Right lobe of liver (tissue), 6 donors: Measurements from ENCODE around the gene ZNF800. TPM values are rescaled to one million over a fixed set of nuclear protein-coding genes. Genes with fewer than 3 reads are reported as not detected.

Experiments used
- ATAC-seq, 4 donors: fragments of 200-7000 bp; cut with Tn5 transposase; one replicate each; pipeline ENCODE4 v1.9.1; 2020; ENCODE audit warnings: mild to moderate bottlenecking in 4 of 4, moderate library complexity in 4 of 4
- DNase-seq, 3 donors: peaks; one replicate each; pipeline ENCODE4 v3.0.0-alpha.2; 2020
- H3K27ac ChIP-seq, 3 donors: fragments of 200-600 bp; one replicate each; pipeline ENCODE4 v1.8.0; 2022
- H3K27me3 ChIP-seq, 2 donors: fragments of 200-600 bp; one replicate each; pipeline ENCODE4 v1.8.0; 2022
- H3K36me3 ChIP-seq, 4 donors: fragments of 200-600 bp; sonication (generic) in 1 of 4; one replicate each; pipeline versions ENCODE4 v1.5.1 to v1.8.0; 2017 to 2022; ENCODE audit warnings: control low read depth in 1 of 4
- H3K4me1 ChIP-seq, 4 donors: fragments of 200-600 bp; sonication (generic) in 1 of 4; one replicate each; pipeline versions ENCODE4 v1.5.1 to v1.8.0; 2017 to 2022; ENCODE audit warnings: control low read depth in 1 of 4
- H3K4me3 ChIP-seq, 3 donors: fragments of 200-600 bp; one replicate each; pipeline ENCODE4 v1.8.0; 2022
- H3K9me3 ChIP-seq, 4 donors: fragments of 200-600 bp; sonication (generic) in 1 of 4; one replicate each; pipeline versions ENCODE4 v1.5.1 to v1.8.0; 2017 to 2022; ENCODE audit warnings: control low read depth in 1 of 4
- POLR2A ChIP-seq: fragments of 450-650 bp; IDR thresholded peaks from one replicate; pipeline ENCODE4 v1.6.1; 2017; ENCODE audit warnings: antibody characterized with exemption, mild to moderate bottlenecking
- WGBS: methylation state at CpG from one replicate; pipeline ENCODE4 v1.1.6; 2018; ENCODE audit warnings: low coverage, low lambda C conversion rate; ENCODE audit not compliant: insufficient coverage; ENCODE audit errors: missing lambda C conversion rate; 5-methylcytosine and 5-hydroxymethylcytosine counted together
- intact Hi-C, 2 donors: fragments of 100-400 bp; cut with DNase I; formaldehyde crosslinking; loops; one replicate each; pipeline versions ENCODE4 v1.11.2 to v1.14.1; 2022
- total RNA-seq, 6 experiments: library from RNA; depleted of rRNA in 2 of 6; stranded (reverse); fragments of >200 nt in 2 of 6; fragmentation: NEBNext Ultra II Directional in 3 of 6; extraction: Animal tissue kit (Norgen Biotek cat#: 25700) in 3 of 6; gene quantifications; one replicate each; pipeline versions ENCODE4 v1.1.0 to v1.2.4, GENCODE V29; 2016 to 2023
- TF ChIP-seq, protein P1 (sequence below), 4 donors: fragments of 200-600 bp in 3 of 4; fragments of 450-650 bp in 1 of 4; IDR thresholded peaks; one replicate each; pipeline versions ENCODE4 v1.5.1 to v1.8.0; 2016 to 2022; ENCODE audit warnings: antibody characterized with exemption in 4 of 4, mild to moderate bottlenecking in 2 of 4
- donor health status: DM: no; HTN: yes; CAD: no.
- donor health status: DM: no; HTN: no; CAD: no.
- donor health status: DM: no; HTN: no; CAD: no.
- donor health status: DM: no; HTN: yes; CAD: no.
- donor health status: DM: no; HTN: yes; CAD: no.

ZNF800 gene
- total RNA-seq, 6 experiments from 2014 or later = 12.5 to 32.3 (median 15.3) TPM

- WGBS = no CpG with 5 or more reads among the region's 4 CpGs
- Histone ChIP-seq H3K27ac (no peak overlapping the region), H3K4me1 (no peaks in the 10 kb centered on the region), H3K27me3 (no peaks in the 10 kb centered on the region), H3K36me3 (no peaks in the 10 kb centered on the region), H3K9me3 (no peaks in the 10 kb centered on the region), H3K4me3 (no peak overlapping the region)
- DNase-seq = no peak
- intact Hi-C loops = no loop called here
- TF ChIP-seq, protein P1, sequence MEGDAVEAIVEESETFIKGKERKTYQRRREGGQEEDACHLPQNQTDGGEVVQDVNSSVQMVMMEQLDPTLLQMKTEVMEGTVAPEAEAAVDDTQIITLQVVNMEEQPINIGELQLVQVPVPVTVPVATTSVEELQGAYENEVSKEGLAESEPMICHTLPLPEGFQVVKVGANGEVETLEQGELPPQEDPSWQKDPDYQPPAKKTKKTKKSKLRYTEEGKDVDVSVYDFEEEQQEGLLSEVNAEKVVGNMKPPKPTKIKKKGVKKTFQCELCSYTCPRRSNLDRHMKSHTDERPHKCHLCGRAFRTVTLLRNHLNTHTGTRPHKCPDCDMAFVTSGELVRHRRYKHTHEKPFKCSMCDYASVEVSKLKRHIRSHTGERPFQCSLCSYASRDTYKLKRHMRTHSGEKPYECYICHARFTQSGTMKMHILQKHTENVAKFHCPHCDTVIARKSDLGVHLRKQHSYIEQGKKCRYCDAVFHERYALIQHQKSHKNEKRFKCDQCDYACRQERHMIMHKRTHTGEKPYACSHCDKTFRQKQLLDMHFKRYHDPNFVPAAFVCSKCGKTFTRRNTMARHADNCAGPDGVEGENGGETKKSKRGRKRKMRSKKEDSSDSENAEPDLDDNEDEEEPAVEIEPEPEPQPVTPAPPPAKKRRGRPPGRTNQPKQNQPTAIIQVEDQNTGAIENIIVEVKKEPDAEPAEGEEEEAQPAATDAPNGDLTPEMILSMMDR (IDR thresholded peaks at IDR 0.05) = no peak
- TF ChIP-seq POLR2A = no peak
- ATAC-seq = no peak
These were observed 22.7 kb upstream of the ZNF800 start for GRCh38 chr7:127415060-127415742.

GRCh38 chr7:127413962-127414361 lies 21.5 kb upstream of the ZNF800 start:
- Histone ChIP-seq H3K36me3 (no peaks in the 10 kb centered on the region), H3K27me3 (no peaks in the 10 kb centered on the region), H3K4me1 (no peaks in the 10 kb centered on the region), H3K4me3 (no peak overlapping the region), H3K27ac (no peak overlapping the region), H3K9me3 (no peaks in the 10 kb centered on the region)
- intact Hi-C loops = no loop called here
- DNase-seq (no peak), ATAC-seq (peak in 1 of 4 donors; percentile 23)
- no peak for TF ChIP-seq POLR2A
- TF ChIP-seq, protein P1 (IDR thresholded peaks at IDR 0.05) = no peak
- 54% methylated on average over 2 of the region's 2 CpGs for WGBS

- no peak for TF ChIP-seq POLR2A
- TF ChIP-seq, protein P1 (IDR thresholded peaks at IDR 0.05) = no peak
- H3K4me1 ChIP-seq = no peaks in the 10 kb centered on the region
- no peaks in the 10 kb centered on the region for H3K27me3 ChIP-seq
- intact Hi-C loops = no loop called here
- WGBS = 65% methylated on average over 1 of the region's 1 CpG
- no peak overlapping the region for H3K27ac ChIP-seq
- no peaks in the 10 kb centered on the region for H3K9me3 ChIP-seq
- ATAC-seq = no peak
- no peaks in the 10 kb centered on the region for H3K36me3 ChIP-seq
- DNase-seq = no peak
- H3K4me3 ChIP-seq = no peak overlapping the region
These were observed 20.8 kb upstream of the ZNF800 start for GRCh38 chr7:127413326-127413725.

- ATAC-seq (no peak), DNase-seq (no peak)
- Histone ChIP-seq H3K4me3 (no peak overlapping the region), H3K27me3 (no peaks in the 10 kb centered on the region), H3K4me1 (no peaks in the 10 kb centered on the region), H3K27ac (no peak overlapping the region), H3K9me3 (no peaks in the 10 kb centered on the region), H3K36me3 (no peaks in the 10 kb centered on the region)
- intact Hi-C loops = no loop called here
- TF ChIP-seq POLR2A = no peak
- TF ChIP-seq, protein P1 (IDR thresholded peaks at IDR 0.05) = no peak
These were observed 18.7 kb upstream of the ZNF800 start for GRCh38 chr7:127411176-127411575.
